IMR-90 (cell line): Measurements from ENCODE around the gene PCDHGA4. TPM values are rescaled to one million over a fixed set of nuclear protein-coding genes. Genes with fewer than 3 reads are reported as not detected.

ENCODE experiments used
- ATAC-seq: fragments of 200-7000 bp; cut with Tn5 transposase; 2 replicates; pipeline ENCODE4 v1.9.1; 2020; ENCODE audit warnings: low read depth, mild to moderate bottlenecking, moderate library complexity
- BruUV-seq: library from RNA; stranded (reverse); fragments of 400-500 nt; replicated peaks from 2 replicates; lab custom pipeline; 2021; lab: Mats Ljungman, UMichigan
- CTCF ChIA-PET: fragments of 300-600 bp; formaldehyde crosslinking; extraction: SDS; loops from one replicate; lab custom pipeline; 2021; ENCODE audit warnings: antibody characterized with exemption; lab: Yijun Ruan, JAX
- POLR2A ChIA-PET: fragments of 300-600 bp; sonication (Branson Sonifier 250); formaldehyde crosslinking; loops from one replicate; lab custom pipeline; 2022; ENCODE audit warnings: antibody characterized with exemption; ENCODE audit not compliant: unreplicated experiment; lab: Charles Lee
- DNase-seq: peaks from one replicate; pipeline ENCODE4 v3.0.0; 2013
- H2AFZ ChIP-seq: replicated peaks from 2 replicates; pipeline ENCODE3; 2013; ENCODE audit warnings: low read length, mild to moderate bottlenecking; ENCODE audit not compliant: poor library complexity
- H2AK5ac ChIP-seq: 2 replicates; pipeline ENCODE4 v1.6.1; 2013; ENCODE audit warnings: low read depth, low read length, inconsistent platforms
- H2AK9ac ChIP-seq: replicated peaks from 2 replicates; pipeline ENCODE3; 2013; ENCODE audit warnings: mild to moderate bottlenecking, low read depth, low read length, moderate library complexity; ENCODE audit not compliant: poor library complexity
- H2BK120ac ChIP-seq: 2 replicates; pipeline ENCODE4 v1.6.1; 2013; ENCODE audit warnings: low read depth, low read length, inconsistent platforms
- H2BK15ac ChIP-seq: 3 replicates; pipeline ENCODE4 v1.6.1; 2013; ENCODE audit warnings: low read depth, low read length, inconsistent platforms
- H2BK20ac ChIP-seq: 2 replicates; pipeline ENCODE4 v1.6.1; 2013; ENCODE audit warnings: low read depth, mild to moderate bottlenecking, inconsistent platforms, low read length, moderate library complexity
- H2BK5ac ChIP-seq: 2 replicates; pipeline ENCODE4 v1.6.1; 2013; ENCODE audit warnings: mild to moderate bottlenecking, low read depth, low read length, inconsistent platforms; ENCODE audit not compliant: poor library complexity, severe bottlenecking
- H3K14ac ChIP-seq: replicated peaks from 2 replicates; pipeline ENCODE4 v1.6.1; 2013; ENCODE audit warnings: low read depth, low read length, inconsistent platforms
- H3K18ac ChIP-seq: 2 replicates; pipeline ENCODE4 v1.6.1; 2013; ENCODE audit warnings: low read depth, low read length, control low read depth
- H3K23ac ChIP-seq: 2 replicates; pipeline ENCODE4 v1.6.1; 2013; ENCODE audit warnings: low read depth, low read length, inconsistent platforms
- H3K27ac ChIP-seq: 2 replicates; pipeline ENCODE4 v1.5.1; 2013; ENCODE audit warnings: mild to moderate bottlenecking, control low read depth, low read length; ENCODE audit not compliant: insufficient read depth
- H3K27me3 ChIP-seq: 2 replicates; pipeline ENCODE4 v1.6.1; 2013; ENCODE audit warnings: low read length; ENCODE audit not compliant: control insufficient read depth, insufficient read depth
- H3K36me3 ChIP-seq: 2 replicates; pipeline ENCODE4 v1.6.1; 2013; ENCODE audit warnings: low read length, mixed read lengths; ENCODE audit not compliant: control insufficient read depth, insufficient read depth
- H3K4ac ChIP-seq: 2 replicates; pipeline ENCODE4 v1.6.1; 2013; ENCODE audit warnings: low read depth, low read length, inconsistent platforms
- H3K4me1 ChIP-seq: 2 replicates; pipeline ENCODE4 v1.6.1; 2013; ENCODE audit warnings: low read length, mixed read lengths; ENCODE audit not compliant: control insufficient read depth, insufficient read depth
- H3K4me2 ChIP-seq: 2 replicates; pipeline ENCODE4 v1.6.1; 2013; ENCODE audit warnings: low read depth, mild to moderate bottlenecking, control low read depth, low read length, moderate library complexity
- H3K4me3 ChIP-seq: 2 replicates; pipeline ENCODE4 v1.5.1; 2013; ENCODE audit warnings: low read depth, mild to moderate bottlenecking, control low read depth, low read length, moderate library complexity; ENCODE audit not compliant: insufficient read depth
- H3K56ac ChIP-seq: 2 replicates; pipeline ENCODE4 v1.6.1; 2013; ENCODE audit warnings: low read length, inconsistent platforms; ENCODE audit not compliant: insufficient read depth; ENCODE audit errors: extremely low read depth
- H3K79me1 ChIP-seq, 2 experiments: 2 replicates each; pipeline ENCODE4 v1.6.1; 2013; ENCODE audit warnings: low read length in 2 of 2, inconsistent platforms in 1 of 2, low read depth in 1 of 2
- H3K9ac ChIP-seq: 2 replicates; pipeline ENCODE4 v1.6.1; 2013; ENCODE audit warnings: low read depth, low read length, control low read depth
- H3K9me1 ChIP-seq: 2 replicates; pipeline ENCODE4 v1.6.1; 2013; ENCODE audit warnings: low read length, inconsistent platforms; ENCODE audit not compliant: insufficient read depth
- H3K9me3 ChIP-seq: 2 replicates; pipeline ENCODE4 v1.6.1; 2013; ENCODE audit warnings: low read length; ENCODE audit not compliant: control insufficient read depth, insufficient read depth
- H4K20me1 ChIP-seq: 2 replicates; pipeline ENCODE4 v1.6.1; 2013; ENCODE audit warnings: low read length, inconsistent platforms; ENCODE audit not compliant: insufficient read depth
- H4K5ac ChIP-seq: 2 replicates; pipeline ENCODE4 v1.6.1; 2013; ENCODE audit warnings: mild to moderate bottlenecking, low read depth, low read length, control low read depth
- H4K8ac ChIP-seq, 2 experiments: 2 replicates each; pipeline ENCODE4 v1.6.1; 2013; ENCODE audit warnings: low read depth in 2 of 2, low read length in 2 of 2, control low read depth in 1 of 2, inconsistent platforms in 1 of 2
- H4K91ac ChIP-seq: 2 replicates; pipeline ENCODE4 v1.6.1; 2013; ENCODE audit warnings: low read depth, low read length, inconsistent platforms; ENCODE audit not compliant: insufficient read depth
- BHLHE40 ChIP-seq: fragments of 150-350 bp; IDR thresholded peaks from 2 replicates; pipeline ENCODE4 v1.6.1; 2016; ENCODE audit warnings: mild to moderate bottlenecking, low read depth, low read length
- CEBPB ChIP-seq: IDR thresholded peaks from 2 replicates; pipeline ENCODE4 v1.6.1; 2012; ENCODE audit warnings: low read depth, low read length, improper control_type of control experiment
- CHD1 ChIP-seq: IDR thresholded peaks from 2 replicates; pipeline ENCODE4 v1.6.1; 2012; ENCODE audit warnings: low read depth, low read length, improper control_type of control experiment
- CTCF ChIP-seq: conservative IDR thresholded peaks from 2 replicates; pipeline ENCODE4 v1.5.1; 2012; ENCODE audit warnings: mild to moderate bottlenecking, low read depth, low read length, improper control_type of control experiment
- FOS ChIP-seq: fragments of 150-350 bp; IDR thresholded peaks from 2 replicates; pipeline ENCODE4 v1.6.1; 2016; ENCODE audit warnings: low read depth, low read length
- MAZ ChIP-seq: IDR thresholded peaks from 2 replicates; pipeline ENCODE4 v1.6.1; 2012; ENCODE audit warnings: low read depth, mild to moderate bottlenecking, low read length, improper control_type of control experiment, moderate library complexity, borderline replicate concordance
- RAD21 ChIP-seq: IDR thresholded peaks from 2 replicates; pipeline ENCODE4 v1.6.1; 2012; ENCODE audit warnings: low read length, improper control_type of control experiment
- RCOR1 ChIP-seq: IDR thresholded peaks from 2 replicates; pipeline ENCODE4 v1.6.1; 2012; ENCODE audit warnings: mild to moderate bottlenecking, low read length, improper control_type of control experiment; ENCODE audit not compliant: insufficient replicate concordance
- WGBS, 2 experiments: methylation state at CpG; one replicate each; pipeline versions ENCODE4 v1.1.5 to v1.1.7; 2013; ENCODE audit warnings: missing lambda C conversion rate in 2 of 2; ENCODE audit not compliant: insufficient read length in 1 of 2; ENCODE audit errors: extremely low coverage in 2 of 2; 5-methylcytosine and 5-hydroxymethylcytosine counted together
- dilution Hi-C: fragments of 300-500 bp; cut with HindIII; formaldehyde crosslinking; loops from one replicate; pipeline ENCODE4 v1.14.3; 2018; ENCODE audit warnings: low sequenced_read_pairs; ENCODE audit not compliant: unreplicated experiment
- in situ Hi-C: fragments of 300-500 bp; cut with MboI; formaldehyde crosslinking; loops from 3 replicates; pipeline ENCODE4 v1.14.3; 2019; ENCODE audit warnings: low sequenced_read_pairs, inconsistent platforms, mixed read lengths
- intact Hi-C: fragments of 100-400 bp; cut with micrococcal nuclease; formaldehyde crosslinking; loops from 2 replicates; pipeline ENCODE4 v1.10.0; 2022
- polyA plus RNA-seq, 3 experiments: library from polyadenylated mRNA; depleted of rRNA; stranded (reverse); fragments of >200 nt; gene quantifications; 2 replicates each; pipeline ENCODE4 v1.2.3, GENCODE V29; 2012; ENCODE audit warnings: low replicate concordance in 1 of 3
- total RNA-seq: library from RNA; depleted of rRNA; stranded (reverse); fragments of >200 nt; gene quantifications from 2 replicates; pipeline ENCODE4 v1.2.3, GENCODE V29; 2012

PCDHGA4 gene
- total and polyA plus RNA-seq, 2 of the 4 experiments (the other 2 are of a cell fraction), result 3.5 to 5.4 TPM

GRCh38 chr5:141363952-141364660 is 9.3 kb downstream of the PCDHGA4 start, which contains the start of gene PCDHGA5:
Gene PCDHGA5 (plus strand): TSS chr5:141364162. CDS start chr5:141364331, 169 bp downstream.
- in situ Hi-C loops, result no loop called here
- no peak within 1 kb of the TSS for H3K23ac ChIP-seq
- no peak within 1 kb of the TSS for H4K91ac ChIP-seq
- no peaks in the 10 kb centered on the region for H4K20me1 ChIP-seq
- peaks cover 0 to 3% of the 10 kb centered on the region in 2 experiments; a peak in 1 of 4 replicates for H3K79me1 ChIP-seq
- WGBS, 2 experiments, result 0% methylated on average over 2 of the region's 34 CpGs; no CpG with 5 or more reads in 1 of the 2 experiments
- H2BK120ac ChIP-seq, result no peak within 1 kb of the TSS
- no TSS peak for BruUV-seq
- no peak within 1 kb of the TSS for H2BK15ac ChIP-seq
- TF ChIP-seq CTCF (peak; percentile 40), RCOR1 (no peak), BHLHE40 (no peak), CHD1 (no peak), RAD21 (peak; percentile 33; the same call in 1 of the 2 replicates), CEBPB (no peak), MAZ (no peak), FOS (no peak)
- no peak within 1 kb of the TSS for H2AK9ac ChIP-seq
- H4K8ac ChIP-seq, result no peak within 1 kb of the TSS
- POLR2A ChIA-PET, result no interaction called here
- H3K56ac ChIP-seq, result 0 out of 2 replicates have a peak within 1 kb of the TSS, but pooled peaks have one; percentile 21
- DNase-seq (peak; percentile 40), ATAC-seq (peak; percentile 75)
- H3K9me1 ChIP-seq, result no peaks in the 10 kb centered on the region
- H3K9me3 ChIP-seq, result peaks cover 51% of the 10 kb centered on the region
- peaks cover 14% of the 10 kb centered on the region; the same call in 1 of the 2 replicates for H3K36me3 ChIP-seq
- no peak within 1 kb of the TSS for H2BK5ac ChIP-seq
- H2BK20ac ChIP-seq, result no peak within 1 kb of the TSS
- H3K4ac ChIP-seq, result no peak within 1 kb of the TSS
- peaks cover 2% of the 10 kb centered on the region; the same call in 1 of the 2 replicates for H3K27me3 ChIP-seq
- no peak within 1 kb of the TSS for H3K27ac ChIP-seq
- intact Hi-C loops, result loop anchor here (5.0 kb wide), 1 partner anchor 37 kb away; no protein-coding TSS in a partner anchor
- CTCF ChIA-PET, result no interaction called here
- H4K5ac ChIP-seq, result no peak within 1 kb of the TSS
- no peak within 1 kb of the TSS for H3K18ac ChIP-seq
- H2AK5ac ChIP-seq, result no peak within 1 kb of the TSS
- peak within 1 kb of the TSS; percentile 48 for H3K4me3 ChIP-seq
- dilution Hi-C loops, result no loop called here
- H2AFZ ChIP-seq, result peak within 1 kb of the TSS; percentile 73
- H3K4me1 ChIP-seq, result peaks cover 2% of the 10 kb centered on the region; the same call in 1 of the 2 replicates
- H3K9ac ChIP-seq, result 0 out of 2 replicates have a peak within 1 kb of the TSS, but pooled peaks have one; percentile 52
- no peak within 1 kb of the TSS for H3K14ac ChIP-seq
- H3K4me2 ChIP-seq, result peak within 1 kb of the TSS; percentile 41
